ENCODE results near the gene APOM. TPM values are rescaled to one million over a fixed set of nuclear protein-coding genes. Genes with fewer than 3 reads are reported as not detected.
A peak's percentile ranks its signal among the peaks of the same experiment; 100 is the strongest.

Gene APOM
- total RNA-seq, 2 experiments from 2014 or later = 1.5 to 2.1 TPM

DNA sequence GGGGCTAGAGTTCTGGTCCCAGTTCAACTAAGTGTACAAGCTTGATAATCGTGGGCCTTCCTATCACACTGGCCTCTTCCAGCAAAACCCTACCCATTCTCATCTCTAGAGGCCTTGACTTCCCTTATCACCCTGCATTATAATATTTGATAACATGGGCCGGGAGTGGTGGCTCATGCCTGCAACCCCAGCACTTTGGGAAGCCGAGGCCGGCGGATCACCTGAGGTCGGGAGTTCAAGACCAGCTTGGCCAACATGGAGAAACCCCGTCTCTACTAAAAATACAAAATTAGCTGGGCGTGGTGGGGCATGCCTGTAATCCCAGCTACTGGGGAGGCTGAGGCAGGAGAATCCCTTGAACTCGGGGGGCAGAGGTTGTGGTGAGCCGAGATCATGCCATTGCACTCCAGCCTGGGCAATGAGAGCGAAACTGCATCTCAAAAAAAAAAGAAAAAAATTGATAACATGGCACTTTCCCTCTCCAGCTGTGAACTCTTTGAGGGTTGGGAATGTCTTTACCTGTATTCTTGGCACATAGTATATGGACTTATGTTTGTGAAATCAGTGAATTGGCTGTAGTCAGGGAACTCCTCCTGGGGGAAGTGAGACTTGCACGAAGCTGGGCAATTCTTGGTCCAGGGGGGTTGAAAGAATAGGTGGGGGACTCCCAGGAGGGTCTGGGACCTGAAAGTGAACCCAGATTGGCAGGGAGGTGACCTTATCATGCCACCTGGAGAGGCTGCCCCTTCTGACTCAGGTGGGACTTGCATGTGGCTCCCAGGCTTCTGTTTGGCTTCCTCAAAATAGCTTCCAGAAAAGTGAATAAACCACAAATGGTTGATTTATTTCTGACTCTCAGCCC is 5.8 kb downstream of the APOM start:
- H3K9me3 ChIP-seq (ENCODE audit: low read length) = no peaks in the 10 kb centered on the region
- ChIA-PET POLR2A (interaction anchor here (0.6 to 1.9 kb wide), 6 partner anchors 9 to 223 kb away, joined by 3 to 8 read pairs (median 4); partner anchors contain the start of genes BAG6 and LSM2), CTCF (ENCODE audit: unreplicated experiment) (no interaction called here)
- H3K4me2 ChIP-seq (ENCODE audit: low read length) = peak overlapping the region; percentile 97
- no peak for TF ChIP-seq EZH2phosphoT487 (IDR thresholded peaks at IDR 0.05; ENCODE audit: borderline replicate concordance, low read depth, low read length)
- TF ChIP-seq CTCF (conservative IDR thresholded peaks at IDR 0.05; ENCODE audit: low read length) = 0 out of 2 replicates have a peak, but pooled peaks have one; percentile 12
- peaks cover 34% of the 10 kb centered on the region for H3K36me3 ChIP-seq (ENCODE audit: insufficient read depth, low read length)
- H3K4me1 ChIP-seq (ENCODE audit: insufficient read depth, low read length, poor library complexity, severe bottlenecking) = peaks cover 55% of the 10 kb centered on the region
- H4K20me1 ChIP-seq (ENCODE audit: insufficient read depth, low read length) = 0 out of 2 replicates have a peak, but pooled peaks cover 2% of the 10 kb centered on the region
- H3K4me3 ChIP-seq (ENCODE audit: low read depth, low read length, poor library complexity, severe bottlenecking) = peak overlapping the region; percentile 75
- intact Hi-C loops (cut with micrococcal nuclease; ENCODE audit: unreplicated experiment) = no loop called here
- BruUV-seq (replicated peaks) = no TSS peak
- peaks cover 38% of the 10 kb centered on the region for H3K79me2 ChIP-seq (ENCODE audit: insufficient read depth, low read depth, low read length)
- H3K27ac ChIP-seq (ENCODE audit: low read depth, low read length, poor library complexity, severe bottlenecking) = peak overlapping the region; percentile 43
- no peak for DNase-seq (ENCODE audit: low spot score)
- no peak overlapping the region for H2AFZ ChIP-seq (ENCODE audit: low read length)
- no peaks in the 10 kb centered on the region for H3K9me2 ChIP-seq (ENCODE audit: insufficient read depth, low read length)

DNA sequence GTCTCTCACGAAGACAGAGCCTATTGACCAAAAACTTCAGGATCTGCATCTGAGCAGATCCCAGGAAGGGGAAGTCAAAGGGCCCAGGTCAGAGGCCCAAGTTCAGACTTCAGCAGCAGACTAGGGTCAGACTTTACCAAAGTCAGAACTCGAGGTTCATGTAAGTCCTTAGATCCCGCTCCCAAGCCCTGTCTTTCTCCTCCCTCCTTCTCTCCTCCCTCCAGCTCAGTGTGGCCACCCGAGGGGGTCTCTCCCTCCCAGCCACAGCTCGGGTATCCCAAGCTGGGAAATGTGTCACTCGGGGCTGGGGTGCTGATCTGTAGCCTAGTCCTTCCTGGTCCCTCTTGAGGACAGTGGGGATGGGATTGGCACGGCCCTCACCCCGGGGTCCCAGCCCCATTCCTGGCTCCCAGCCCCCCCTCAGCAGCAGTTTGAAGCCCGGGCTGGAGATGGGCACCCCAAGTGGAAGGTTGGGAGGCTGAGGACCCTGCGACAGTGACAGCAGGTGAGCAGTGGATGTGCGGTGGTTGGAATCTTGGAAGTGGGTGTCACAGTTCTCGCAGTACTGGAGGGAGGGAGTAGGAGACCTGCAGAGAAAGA is 6.5 kb downstream of the APOM start:
- H3K4me3 ChIP-seq (ENCODE audit: low read depth, low read length, poor library complexity, severe bottlenecking) = no peak overlapping the region
- no peak overlapping the region for H2AFZ ChIP-seq (ENCODE audit: low read length)
- peak overlapping the region; percentile 97 for H3K4me2 ChIP-seq (ENCODE audit: low read length)
- intact Hi-C loops (cut with micrococcal nuclease; ENCODE audit: unreplicated experiment) = no loop called here
- peaks cover 45% of the 10 kb centered on the region for H3K79me2 ChIP-seq (ENCODE audit: insufficient read depth, low read depth, low read length)
- H3K36me3 ChIP-seq (ENCODE audit: insufficient read depth, low read length) = peaks cover 40% of the 10 kb centered on the region
- POLR2A ChIA-PET = interaction anchor here (0.6 to 2.0 kb wide), 6 partner anchors 9 to 309 kb away, joined by 3 to 10 read pairs (median 4); partner anchors contain the start of genes BAG6 and HSPA1B
- BruUV-seq (replicated peaks) = no TSS peak
- no peaks in the 10 kb centered on the region for H3K9me3 ChIP-seq (ENCODE audit: low read length)
- no peaks in the 10 kb centered on the region for H3K9me2 ChIP-seq (ENCODE audit: insufficient read depth, low read length)
- H3K4me1 ChIP-seq (ENCODE audit: insufficient read depth, low read length, poor library complexity, severe bottlenecking) = peaks cover 62% of the 10 kb centered on the region
- TF ChIP-seq CTCF (conservative IDR thresholded peaks at IDR 0.05; ENCODE audit: low read length) = no peak
- TF ChIP-seq EZH2phosphoT487 (IDR thresholded peaks at IDR 0.05; ENCODE audit: borderline replicate concordance, low read depth, low read length) = no peak
- peak overlapping the region; percentile 19 for H3K27ac ChIP-seq (ENCODE audit: low read depth, low read length, poor library complexity, severe bottlenecking)
- 0 out of 2 replicates have a peak, but pooled peaks cover 3% of the 10 kb centered on the region for H4K20me1 ChIP-seq (ENCODE audit: insufficient read depth, low read length)
- DNase-seq (ENCODE audit: low spot score) = no peak
- CTCF ChIA-PET (ENCODE audit: unreplicated experiment) = no interaction called here
